ACHN (cell line): ENCODE measurements around the gene PASK.

ENCODE experiments used
- DNase-seq: peaks from one replicate; pipeline ENCODE4 v3.0.0-alpha.2; 2015
- in situ Hi-C: cut with HindIII; loops from 2 replicates; pipeline ENCODE4 v1.10.0; 2017; ENCODE audit warnings: low sequenced_read_pairs, low pct_ligation_motif_present, low pct_unique_long_range_greater_than_20kb

PASK gene

DNA sequence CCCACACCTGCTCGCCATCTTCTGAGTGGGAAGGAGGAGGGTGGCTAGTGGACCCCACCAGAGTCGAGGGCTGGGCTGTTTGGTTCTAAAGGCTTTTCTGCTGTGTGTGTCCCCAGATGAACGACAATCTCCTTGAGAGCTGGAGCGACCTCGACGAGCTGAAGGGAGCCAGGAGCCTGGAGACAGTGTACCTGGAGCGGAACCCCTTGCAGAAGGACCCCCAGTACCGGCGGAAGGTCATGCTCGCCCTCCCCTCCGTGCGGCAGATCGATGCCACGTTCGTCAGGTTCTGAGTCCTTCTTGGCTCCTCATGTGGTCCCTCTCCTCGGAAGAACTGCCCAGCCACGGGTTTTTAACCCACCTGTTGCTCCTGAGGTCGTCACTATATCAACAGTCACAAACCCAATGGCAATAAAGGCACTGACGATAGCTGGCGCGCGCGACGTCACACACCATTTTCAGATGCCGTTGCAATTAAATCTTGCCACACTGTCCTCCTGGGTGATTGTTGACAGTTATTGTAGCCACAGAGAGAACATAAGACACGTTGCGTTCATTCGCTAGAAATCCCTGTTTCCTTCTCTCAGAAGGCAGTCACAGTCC, 33.4 kb upstream of the PASK start:
- DNase-seq: no peak
- in situ Hi-C loops: no loop called here

GRCh38 chr2:241182126-241182525, 32.9 kb upstream of the PASK start:
- no peak for DNase-seq
- in situ Hi-C loops: no loop called here

DNA sequence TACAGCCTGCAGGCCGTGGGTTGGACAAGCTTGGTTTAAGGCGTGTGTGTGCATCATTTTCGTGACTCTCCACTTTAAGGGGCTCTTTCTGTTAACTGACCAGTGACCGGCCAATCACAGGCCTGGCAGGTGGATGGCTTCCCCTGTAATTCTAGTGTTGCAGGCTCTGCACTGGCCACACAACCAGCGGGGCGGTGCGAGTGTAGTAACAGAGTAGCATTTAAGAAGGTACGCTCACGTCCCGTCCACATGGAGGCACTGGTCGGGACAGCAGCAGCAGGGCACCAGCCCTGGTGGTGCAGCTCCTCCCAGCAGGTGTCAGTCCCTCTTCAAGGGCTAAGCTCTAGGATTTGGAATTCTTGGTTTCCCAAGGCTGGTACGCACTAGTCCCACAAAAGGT, 31.2 kb upstream of the PASK start:
- DNase-seq: peak; percentile 13
- in situ Hi-C loops: no loop called here

- in situ Hi-C loops: no loop called here
- no peak for DNase-seq
Measured at GRCh38 chr2:241179899-241180298, 30.6 kb upstream of the PASK start.

DNA sequence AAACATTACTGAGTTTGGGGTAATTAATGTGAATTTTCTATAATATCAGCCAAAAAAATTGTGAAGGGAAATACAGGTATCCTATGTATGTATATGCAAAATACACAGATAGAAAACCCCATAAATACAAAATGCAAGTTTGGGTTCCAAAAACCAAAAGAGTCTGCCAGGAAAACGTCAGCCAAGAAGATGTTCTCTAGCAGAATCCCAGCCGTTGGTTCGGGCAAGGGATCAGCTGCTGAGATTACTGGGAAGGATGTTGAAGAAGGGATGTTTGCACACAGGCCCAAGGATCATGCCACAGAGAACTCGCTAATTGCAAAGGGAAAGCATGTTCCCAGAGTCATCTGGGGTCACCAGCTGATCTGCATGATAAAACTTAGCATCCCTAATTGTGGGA, 29.7 kb upstream of the PASK start:
- in situ Hi-C loops: no loop called here
- no peak for DNase-seq

- in situ Hi-C loops: no loop called here
- no peak for DNase-seq
Measured at GRCh38 chr2:241177526-241178334, 28.5 kb upstream of the PASK start.

- in situ Hi-C loops: no loop called here
- DNase-seq: no peak
Measured at GRCh38 chr2:241173557-241173956, 24.3 kb upstream of the PASK start.

DNA sequence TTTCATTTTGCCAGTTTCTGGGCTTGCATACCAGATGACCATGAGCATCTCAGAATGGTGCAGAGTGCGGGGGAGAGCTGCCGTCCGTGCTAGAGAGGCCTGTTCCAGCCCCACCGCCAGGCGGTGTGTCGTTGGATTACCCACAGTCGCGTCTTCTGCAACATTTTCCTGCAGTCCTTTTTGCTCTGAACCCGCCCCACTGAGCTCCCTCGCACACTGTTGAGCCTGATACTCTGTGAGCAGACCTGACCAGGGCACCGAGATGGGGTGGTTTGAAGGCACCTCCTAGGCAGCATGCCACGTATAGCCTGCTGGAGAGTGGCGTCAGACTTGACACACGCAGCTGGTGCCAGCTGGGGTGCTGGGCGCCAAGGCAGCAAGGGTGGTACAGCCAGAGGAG, 19.1 kb upstream of the PASK start:
- no peak for DNase-seq
- in situ Hi-C loops: no loop called here

GRCh38 chr2:241163601-241164118, 14.4 kb upstream of the PASK start:
- in situ Hi-C loops: no loop called here
- DNase-seq: no peak

- in situ Hi-C loops: no loop called here
- DNase-seq: no peak
Measured at GRCh38 chr2:241161646-241162281, 12.5 kb upstream of the PASK start.

DNA sequence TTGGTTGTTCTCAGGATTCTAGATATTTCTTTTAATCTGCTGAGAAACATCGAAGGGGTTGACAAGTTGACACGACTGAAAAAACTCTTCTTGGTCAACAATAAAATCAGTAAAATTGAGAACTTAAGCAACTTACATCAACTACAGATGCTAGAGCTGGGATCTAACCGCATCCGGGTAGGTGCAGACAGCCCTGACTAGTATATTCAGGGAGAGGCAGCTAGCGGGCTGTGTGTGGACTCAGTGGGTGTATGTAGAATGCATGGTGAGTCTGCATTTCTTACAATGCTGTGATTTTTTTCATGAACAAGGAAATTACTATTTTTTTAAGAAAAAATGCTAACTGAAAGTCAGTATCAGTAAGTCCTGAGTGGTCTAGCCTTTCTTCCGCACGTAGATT, 11.0 kb upstream of the PASK start:
- in situ Hi-C loops: no loop called here
- DNase-seq: no peak

DNA sequence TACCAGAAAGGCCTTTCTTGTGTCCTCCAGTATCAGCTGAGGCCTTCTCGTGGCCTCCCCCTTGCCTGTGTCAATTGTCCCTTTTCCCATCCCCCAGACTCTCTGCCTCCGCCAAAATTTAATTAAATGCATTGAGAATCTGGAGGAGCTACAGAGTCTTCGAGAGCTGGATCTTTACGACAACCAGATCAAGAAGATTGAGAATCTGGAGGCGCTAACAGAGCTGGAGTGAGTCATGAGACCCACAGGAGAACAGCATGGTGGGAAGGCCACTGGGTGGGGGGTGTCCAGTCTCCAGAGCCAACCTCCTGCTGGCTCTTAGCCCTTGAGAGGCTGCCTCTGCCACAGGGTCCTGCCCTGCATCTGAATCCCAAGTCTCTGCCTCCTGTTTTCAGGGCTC, 9.8 kb upstream of the PASK start:
- in situ Hi-C loops: no loop called here

DNA sequence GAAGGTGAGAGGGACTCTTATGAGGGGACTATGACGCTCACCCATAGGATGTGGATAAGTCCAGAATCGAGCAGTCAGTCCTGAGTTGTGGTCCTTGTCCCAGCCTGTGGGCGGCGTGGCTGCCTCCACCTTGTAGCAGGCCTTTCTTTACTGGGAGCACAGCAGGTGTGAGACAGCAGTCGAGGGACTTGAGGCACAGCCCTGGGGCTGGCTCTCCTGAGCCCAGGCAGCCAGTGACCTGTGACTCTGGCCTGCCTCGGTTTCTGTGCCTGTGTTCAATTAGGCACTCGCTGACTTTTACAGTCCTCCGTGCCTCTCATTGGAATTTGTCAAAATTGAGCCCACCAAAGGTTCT, 9.3 kb upstream of the PASK start:
- no peak for DNase-seq
- in situ Hi-C loops: no loop called here

More for the DNA sequence above, 9.8 kb upstream of the PASK start:
- DNase-seq: no peak

DNA sequence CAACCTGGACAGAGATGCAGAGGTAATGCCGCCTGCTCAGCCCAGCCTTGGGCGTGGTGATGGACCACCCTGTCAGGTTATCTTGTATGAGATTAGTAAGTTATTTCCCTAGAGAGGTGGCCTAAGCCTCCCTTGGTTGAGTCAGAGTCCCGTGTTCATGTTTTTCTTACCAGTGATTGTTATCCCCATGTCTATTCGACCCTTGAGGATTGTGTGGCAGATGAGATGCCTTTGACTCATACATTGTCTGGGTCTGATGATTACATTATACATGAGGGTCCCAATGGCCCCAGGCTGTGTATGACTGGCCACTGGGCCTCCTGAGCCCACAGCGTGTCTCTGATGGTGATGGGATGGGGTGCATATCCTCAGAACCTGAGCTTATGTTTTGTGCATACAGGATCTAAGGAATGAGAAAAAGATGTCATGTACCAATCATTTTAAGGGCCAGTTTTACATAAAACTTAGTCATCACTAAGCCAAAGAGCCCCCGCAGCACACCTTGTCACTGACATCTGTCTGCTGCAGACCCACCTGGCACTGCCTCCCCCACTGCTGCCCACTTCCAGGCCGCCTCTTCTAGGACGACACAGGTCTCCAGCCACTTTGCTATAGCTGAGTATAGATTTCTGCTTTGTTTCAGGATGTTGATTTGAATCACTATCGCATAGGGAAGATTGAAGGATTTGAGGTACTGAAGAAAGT, 8.7 kb upstream of the PASK start:
- in situ Hi-C loops: no loop called here

DNA sequence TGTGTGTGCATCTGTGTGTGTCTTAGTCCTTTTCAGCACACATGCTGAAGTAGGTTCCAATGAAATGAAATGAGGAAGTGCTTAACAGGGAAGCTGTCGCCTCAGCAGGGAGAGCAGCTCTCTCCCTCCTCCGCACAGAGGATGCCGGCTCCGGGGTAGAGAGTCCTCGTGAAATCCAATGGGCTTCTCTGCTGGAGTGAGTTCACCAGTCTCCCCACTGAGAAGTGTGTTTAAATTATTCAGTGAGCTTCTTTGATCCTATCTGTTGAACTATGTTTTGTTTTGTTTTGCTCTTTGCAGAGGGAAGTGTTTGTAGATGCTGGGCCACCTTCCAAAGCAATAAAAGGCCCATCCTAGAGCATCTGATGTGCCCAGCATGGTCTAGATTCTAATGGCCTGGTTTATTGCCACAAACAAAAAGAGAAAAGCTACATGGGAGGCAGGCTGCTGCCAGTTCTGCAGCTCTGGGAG, 7.7 kb upstream of the PASK start:
- in situ Hi-C loops: no loop called here
- no peak for DNase-seq

More for the DNA sequence above, 8.7 kb upstream of the PASK start:
- DNase-seq: no peak

DNA sequence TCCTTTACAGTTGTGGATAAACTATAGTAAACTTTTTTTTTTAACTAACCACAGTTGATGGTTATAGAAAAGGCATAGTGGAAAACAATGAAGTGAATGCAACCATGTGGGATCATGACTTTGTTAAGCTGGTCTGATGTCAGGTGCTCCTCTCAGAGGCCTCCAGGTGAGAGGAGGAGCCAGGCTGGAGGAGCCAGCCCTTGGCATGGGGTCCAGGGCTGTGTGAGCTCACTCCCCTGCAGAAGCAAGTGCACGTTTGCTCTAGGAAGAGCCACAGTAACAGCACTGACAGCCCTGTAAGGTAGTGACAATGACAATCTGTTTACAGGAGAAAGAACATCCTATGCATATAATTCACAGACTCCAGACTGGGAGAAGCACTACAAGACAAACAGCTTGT, 6.7 kb upstream of the PASK start:
- in situ Hi-C loops: no loop called here
- no peak for DNase-seq

DNA sequence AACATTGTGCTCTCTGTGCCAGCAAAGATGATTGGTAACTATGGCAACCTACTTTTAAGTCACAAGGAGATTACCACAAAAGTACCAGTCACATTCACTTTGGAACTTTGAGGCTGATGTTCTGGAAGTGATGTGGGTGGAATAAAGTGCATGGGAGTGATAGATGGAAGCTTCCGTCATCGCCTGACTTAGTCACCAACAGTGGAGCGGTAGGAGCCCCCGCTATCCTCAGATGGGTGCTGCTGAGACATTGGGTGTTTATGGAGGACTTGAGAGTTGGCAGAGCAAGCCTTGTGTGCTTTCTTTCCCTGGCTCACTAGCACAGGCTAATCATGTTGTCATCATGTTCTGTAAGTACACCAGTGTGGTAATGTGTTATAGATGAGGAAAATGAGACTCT, 5.6 kb upstream of the PASK start:
- DNase-seq: no peak
- in situ Hi-C loops: no loop called here

- in situ Hi-C loops: no loop called here
- DNase-seq: no peak
Measured at GRCh38 chr2:241153616-241154015, 4.3 kb upstream of the PASK start.
